NCI-H82 treated with DMSO at 0.1 percent for 48 hours (cell line): ENCODE measurements around the gene CAMSAP3.
"Not testable (repeated sequence)": the region's sequence is repeated elsewhere in the genome, so short reads cannot be mapped to it uniquely, and the experiment has no call there.

Experiments used
- DNase-seq: peaks from one replicate; lab custom pipeline; 2025; ENCODE audit not compliant: unreplicated experiment; lab: John Stamatoyannopoulos, UW

Gene CAMSAP3

GRCh38 chr19:7631577-7631976 is 35.9 kb downstream of the CAMSAP3 start:
- no peak for DNase-seq

- DNase-seq = no peak
These were observed 36.9 kb downstream of the CAMSAP3 start for GRCh38 chr19:7632340-7633203.

- DNase-seq = no peak
These were observed 38.0 kb downstream of the CAMSAP3 start, which contains the start of gene PCP2 for GRCh38 chr19:7633698-7634097. TSS of gene PCP2 (minus strand) at chr19:7633719. CDS start at chr19:7633457, 262 bp downstream.

- no peak for DNase-seq
These were observed 40.0 kb downstream of the CAMSAP3 start for GRCh38 chr19:7635670-7636069.

- DNase-seq = no peak
These were observed 40.6 kb downstream of the CAMSAP3 start for GRCh38 chr19:7636317-7636690.

GRCh38 chr19:7636691-7637373 is 41.2 kb downstream of the CAMSAP3 start, which contains the start of gene STXBP2:
TSS of gene STXBP2 (plus strand) at chr19:7637110. CDS start at chr19:7637150, 40 bp downstream.
- DNase-seq = no peak

- no peak for DNase-seq
These were observed 42.0 kb downstream of the CAMSAP3 start for GRCh38 chr19:7637374-7638256.

- DNase-seq = peak; percentile 67
These were observed 43.3 kb downstream of the CAMSAP3 start for GRCh38 chr19:7638802-7639465.

- DNase-seq = no peak
These were observed 44.2 kb downstream of the CAMSAP3 start for GRCh38 chr19:7639863-7640348.

- no peak for DNase-seq
These were observed 45.1 kb downstream of the CAMSAP3 start for GRCh38 chr19:7640803-7641202.

GRCh38 chr19:7641290-7642276 is 45.9 kb downstream of the CAMSAP3 start:
- DNase-seq = no peak

- DNase-seq = no peak
These were observed 46.8 kb downstream of the CAMSAP3 start for GRCh38 chr19:7642295-7643030.

- no peak for DNase-seq
These were observed 47.4 kb downstream of the CAMSAP3 start for GRCh38 chr19:7643031-7643415.

GRCh38 chr19:7643629-7644549 is 48.2 kb downstream of the CAMSAP3 start:
- not testable (repeated sequence) for DNase-seq

- no peak for DNase-seq
These were observed 48.9 kb downstream of the CAMSAP3 start for GRCh38 chr19:7644550-7644877.

- DNase-seq = no peak
These were observed 49.5 kb downstream of the CAMSAP3 start for GRCh38 chr19:7645163-7645562.

- no peak for DNase-seq
These were observed 50.2 kb downstream of the CAMSAP3 start for GRCh38 chr19:7645656-7646425.
